Stimulated activated CD4-positive, alpha-beta T cell treated with anti-CD3 and anti-CD28 coated beads, Interleukin-12 subunit alpha, Interleukin-12 subunit beta, amount 100 ng/mL, for 24 hours (primary cell): ENCODE data around the gene PHOX2A.
"Not testable (repeated sequence)": the region's sequence is repeated elsewhere in the genome, so short reads cannot be mapped to it uniquely, and the experiment has no call there.

Experiments used
- DNase-seq, 2 experiments: peaks; one replicate each; pipeline ENCODE4 v3.0.0-alpha.2; 2020; ENCODE audit warnings: low read depth in 2 of 2

Gene PHOX2A

DNA sequence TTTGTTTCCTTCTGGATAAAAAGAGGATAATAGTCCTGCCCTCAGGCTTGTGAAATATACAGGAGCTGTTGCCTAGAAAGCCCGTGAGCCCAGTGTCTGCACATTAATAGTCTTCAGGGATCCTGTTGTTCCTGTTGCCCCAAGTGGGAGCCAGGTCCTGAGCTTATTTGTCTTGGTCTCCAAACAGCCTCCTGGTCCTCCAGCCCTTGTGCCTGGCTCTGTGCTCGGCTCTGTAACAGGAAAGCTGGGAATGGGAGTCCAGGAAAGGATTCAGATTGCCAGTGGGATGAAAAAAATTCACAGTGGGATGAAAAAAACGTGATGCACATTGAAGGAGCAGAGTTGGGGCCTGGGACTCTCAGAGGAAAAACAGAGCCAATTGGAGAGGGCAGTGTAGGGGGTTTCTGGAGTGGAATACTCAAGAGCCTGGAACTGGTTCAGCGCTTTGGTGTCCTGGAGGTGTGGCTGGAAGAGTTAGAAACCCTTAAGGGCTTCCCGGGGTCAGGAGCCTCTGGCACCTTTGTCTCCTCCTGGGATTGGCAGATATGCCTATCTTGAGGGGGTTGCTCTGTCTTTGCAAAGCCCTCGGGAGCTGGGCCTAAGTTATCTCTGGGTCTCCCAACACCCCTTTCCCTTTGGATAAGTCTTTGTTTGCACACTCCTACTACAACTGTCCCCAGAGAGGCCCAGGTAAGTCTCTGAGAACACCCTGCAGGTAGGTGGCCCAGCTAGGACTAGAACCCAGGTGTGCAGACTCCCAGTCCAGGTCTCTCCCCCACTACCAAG is 21.7 kb downstream of the PHOX2A start:
- no peak for DNase-seq

- no peak for DNase-seq
Observed at GRCh38 chr11:72221386-72222075, 22.4 kb downstream of the PHOX2A start.

- no peak for DNase-seq
Observed at GRCh38 chr11:72220696-72221363, 23.1 kb downstream of the PHOX2A start.

GRCh38 chr11:72218251-72218745 is 25.7 kb downstream of the PHOX2A start:
- DNase-seq = no peak

- no peak for DNase-seq
Observed at GRCh38 chr11:72217841-72218240, 26.1 kb downstream of the PHOX2A start.

- DNase-seq = no peak
Observed at GRCh38 chr11:72216638-72217037, 27.3 kb downstream of the PHOX2A start, which contains the start of gene FOLR2. Gene FOLR2, plus strand, starts transcription at chr11:72216794. Its CDS starts 1,791 bp downstream, at chr11:72218585.

- no peak for DNase-seq
Observed at GRCh38 chr11:72209101-72209500, 34.9 kb downstream of the PHOX2A start.

DNA sequence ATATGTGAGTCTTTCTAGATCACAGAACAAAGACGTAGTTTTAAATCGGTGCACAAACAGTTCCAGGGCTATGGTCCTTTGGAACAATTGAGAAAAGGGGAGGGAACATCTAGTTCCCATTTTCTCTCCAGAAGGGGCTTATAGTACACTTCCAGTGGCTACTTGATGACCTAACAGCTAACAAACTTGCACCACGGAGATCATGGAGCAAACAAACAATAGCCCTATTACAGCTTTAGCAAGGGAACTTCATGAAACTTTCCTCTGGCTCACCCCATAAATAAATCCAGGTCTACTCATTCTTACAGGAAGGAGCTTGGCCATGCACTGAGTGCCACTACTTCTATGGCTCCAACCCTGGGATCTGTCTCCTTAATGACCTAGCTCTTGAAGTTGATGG is 35.7 kb downstream of the PHOX2A start:
- DNase-seq = no peak

DNA sequence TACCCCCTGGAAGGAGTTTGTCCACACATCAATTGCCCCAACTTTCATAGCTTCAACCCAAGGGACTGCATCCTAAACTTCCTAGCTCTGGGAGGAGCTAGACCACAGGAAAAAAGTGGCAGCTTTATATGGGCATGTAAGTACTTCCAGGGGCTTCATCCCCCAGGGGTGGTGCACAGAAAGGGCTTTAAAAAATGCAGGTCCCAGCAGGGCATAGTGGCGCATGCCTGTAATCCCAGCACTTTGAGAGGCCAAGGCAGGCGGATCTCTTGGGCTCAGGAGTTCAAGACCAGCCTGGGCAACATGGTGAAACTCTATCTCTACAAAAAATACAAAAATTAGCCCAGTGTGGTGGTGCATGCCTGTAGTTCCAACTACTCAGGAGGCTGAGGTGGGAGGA is 37.2 kb downstream of the PHOX2A start:
- DNase-seq = not testable (repeated sequence)

DNA sequence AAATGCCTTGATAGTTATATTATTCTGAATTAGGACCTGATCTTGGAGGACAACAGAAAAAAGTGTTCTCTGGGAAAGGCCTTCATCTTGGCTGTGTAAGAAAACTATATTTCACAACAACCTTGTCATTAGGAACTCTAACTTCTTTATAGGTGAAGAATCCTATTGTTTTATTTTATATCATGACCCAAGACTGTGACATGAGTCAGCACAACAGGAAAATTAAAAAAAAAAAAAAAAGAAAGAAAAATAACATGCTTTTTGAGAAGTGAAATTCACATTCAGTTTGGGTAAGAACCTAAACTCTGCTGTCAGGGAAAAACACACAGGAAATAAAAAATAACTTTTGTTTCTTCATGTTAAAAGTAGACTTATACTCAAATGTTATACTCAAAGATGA is 39.1 kb downstream of the PHOX2A start:
- DNase-seq = no peak

DNA sequence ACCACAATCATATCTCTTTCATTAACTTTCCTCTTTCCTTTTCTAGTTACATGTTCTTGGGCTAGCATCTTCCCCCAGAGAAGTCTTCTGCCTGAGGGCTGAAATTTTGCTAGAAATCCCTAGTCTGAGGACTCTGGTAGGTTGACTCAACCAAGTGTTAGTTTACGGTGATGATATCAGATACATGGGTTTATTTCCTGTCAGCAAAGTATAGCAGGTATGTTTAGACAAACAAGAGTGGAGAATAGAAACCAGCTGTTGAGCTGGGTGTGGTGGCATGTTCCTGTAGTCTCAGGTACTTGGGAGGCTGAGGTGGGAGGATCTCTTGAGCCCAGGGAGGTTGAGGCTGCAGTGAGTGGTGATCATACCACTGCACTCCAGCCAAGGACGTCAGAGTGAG is 40.8 kb downstream of the PHOX2A start:
- DNase-seq = no peak

DNA sequence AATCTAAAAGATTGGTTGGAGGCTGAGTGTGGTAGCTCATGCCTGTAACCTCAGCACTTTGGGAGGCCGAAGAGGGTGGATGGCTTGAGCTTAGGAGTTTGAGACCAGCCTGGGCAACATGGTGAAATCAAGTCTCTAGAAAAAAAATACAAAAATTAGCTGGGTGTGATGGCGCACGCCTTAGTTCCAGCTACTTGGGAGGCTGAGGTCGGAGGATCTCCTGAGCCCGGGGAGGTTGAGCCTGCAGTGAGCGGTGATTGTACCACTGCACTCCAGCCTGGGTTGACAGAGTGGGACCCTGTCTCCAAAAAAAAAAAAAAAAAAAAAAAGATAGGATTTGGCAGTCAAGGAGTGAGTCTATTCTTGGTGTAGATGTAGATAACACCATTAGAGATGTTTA is 41.4 kb downstream of the PHOX2A start:
- DNase-seq = no peak

DNA sequence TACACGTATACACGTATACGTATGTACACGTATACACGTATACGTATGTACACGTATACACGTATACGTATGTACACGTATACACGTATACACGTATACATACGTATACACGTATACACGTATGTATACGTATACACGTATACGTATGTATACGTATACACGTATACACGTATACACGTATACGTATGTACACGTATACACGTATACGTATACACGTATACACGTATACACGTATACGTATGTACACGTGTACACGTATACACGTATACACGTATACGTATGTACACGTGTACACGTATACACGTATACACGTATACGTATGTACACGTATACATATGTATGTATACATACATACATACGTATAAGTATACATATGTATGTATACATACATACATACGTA is 42.5 kb downstream of the PHOX2A start:
- not testable (repeated sequence) for DNase-seq

DNA sequence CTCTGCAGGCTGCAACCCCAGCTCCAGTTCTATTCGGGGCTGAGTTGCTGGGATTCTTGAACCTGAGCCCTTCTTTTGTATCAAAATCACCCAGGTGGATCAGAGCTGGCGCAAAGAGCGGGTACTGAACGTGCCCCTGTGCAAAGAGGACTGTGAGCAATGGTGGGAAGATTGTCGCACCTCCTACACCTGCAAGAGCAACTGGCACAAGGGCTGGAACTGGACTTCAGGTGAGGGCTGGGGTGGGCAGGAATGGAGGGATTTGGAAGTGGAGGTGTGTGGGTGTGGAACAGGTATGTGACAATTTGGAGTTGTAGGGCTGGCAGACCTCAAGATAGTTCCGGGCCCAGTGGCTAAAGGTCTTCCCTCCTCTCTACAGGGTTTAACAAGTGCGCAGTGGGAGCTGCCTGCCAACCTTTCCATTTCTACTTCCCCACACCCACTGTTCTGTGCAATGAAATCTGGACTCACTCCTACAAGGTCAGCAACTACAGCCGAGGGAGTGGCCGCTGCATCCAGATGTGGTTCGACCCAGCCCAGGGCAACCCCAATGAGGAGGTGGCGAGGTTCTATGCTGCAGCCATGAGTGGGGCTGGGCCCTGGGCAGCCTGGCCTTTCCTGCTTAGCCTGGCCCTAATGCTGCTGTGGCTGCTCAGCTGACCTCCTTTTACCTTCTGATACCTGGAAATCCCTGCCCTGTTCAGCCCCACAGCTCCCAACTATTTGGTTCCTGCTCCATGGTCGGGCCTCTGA is 48.3 kb downstream of the PHOX2A start:
- no peak for DNase-seq

GRCh38 chr11:72191961-72192381 is 52.0 kb downstream of the PHOX2A start, which contains the start of gene FOLR1:
Gene FOLR1, plus strand, starts transcription at chr11:72192140. Its CDS starts 34 bp downstream, at chr11:72192174.
- DNase-seq = no peak

- DNase-seq = no peak
Observed at GRCh38 chr11:72190631-72191071, 53.3 kb downstream of the PHOX2A start.

DNA sequence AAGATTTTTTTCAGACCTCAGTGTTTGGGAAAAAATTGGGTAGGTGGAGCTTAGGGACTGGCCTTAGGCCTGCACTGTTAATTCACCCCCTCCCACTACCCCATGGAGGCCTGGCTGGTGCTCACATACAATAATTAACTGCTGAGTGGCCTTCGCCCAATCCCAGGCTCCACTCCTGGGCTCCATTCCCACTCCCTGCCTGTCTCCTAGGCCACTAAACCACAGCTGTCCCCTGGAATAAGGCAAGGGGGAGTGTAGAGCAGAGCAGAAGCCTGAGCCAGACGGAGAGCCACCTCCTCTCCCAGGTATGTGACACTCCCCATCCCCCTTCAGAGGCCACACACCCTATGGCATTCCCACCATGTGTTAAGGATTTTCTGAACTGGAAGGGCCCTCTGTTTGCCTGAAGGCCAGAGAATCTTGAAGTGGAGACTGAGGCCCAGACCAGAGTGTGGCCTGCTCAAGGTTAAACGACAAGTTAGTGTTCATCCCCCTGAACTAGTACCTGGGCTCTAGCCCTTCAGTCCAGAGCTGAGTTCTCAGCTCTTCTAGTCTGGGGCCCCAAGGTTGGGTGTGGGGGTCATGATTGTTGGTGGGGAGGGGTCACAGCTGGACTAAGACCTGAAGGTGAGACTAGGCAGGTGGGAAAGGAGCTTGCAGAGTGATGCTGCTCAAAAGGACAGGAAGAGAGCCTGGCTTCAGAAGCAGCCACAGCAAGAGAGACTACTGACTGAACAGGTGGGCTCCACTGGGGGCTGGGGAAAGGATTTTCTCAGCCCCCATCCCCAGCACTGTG is 54.3 kb downstream of the PHOX2A start:
- DNase-seq = no peak
